Mesodermal cell (in vitro differentiated cells): ENCODE measurements around the gene ZC3H12D.
A peak's percentile ranks its signal among the peaks of the same experiment; 100 is the strongest.
"Not testable (repeated sequence)": the region's sequence is repeated elsewhere in the genome, so short reads cannot be mapped to it uniquely, and the experiment has no call there.

ENCODE experiments used
- H3K27ac ChIP-seq: 2 replicates; pipeline ENCODE4 v1.7.0; 2013; ENCODE audit warnings: mild to moderate bottlenecking, low read depth, low read length, moderate library complexity; ENCODE audit not compliant: severe bottlenecking
- H3K36me3 ChIP-seq: 2 replicates; pipeline ENCODE4 v1.7.1; 2013; ENCODE audit warnings: mild to moderate bottlenecking, low read length, moderate library complexity; ENCODE audit not compliant: control insufficient read depth, insufficient read depth
- H3K4me1 ChIP-seq: one replicate; pipeline ENCODE4 v1.7.1; 2013; ENCODE audit warnings: mild to moderate bottlenecking, low read length; ENCODE audit not compliant: insufficient read depth, control insufficient read depth, poor library complexity, severe bottlenecking
- H3K4me3 ChIP-seq: 2 replicates; pipeline ENCODE4 v1.7.0; 2013; ENCODE audit warnings: low read length, control low read depth, mild to moderate bottlenecking; ENCODE audit not compliant: insufficient read depth, poor library complexity, severe bottlenecking; ENCODE audit errors: extremely low read depth
- H3K9me3 ChIP-seq: 2 replicates; pipeline ENCODE4 v1.7.1; 2013; ENCODE audit warnings: mild to moderate bottlenecking, low read length, moderate library complexity; ENCODE audit not compliant: control insufficient read depth
- WGBS, 2 experiments: methylation state at CpG; one replicate each; pipeline ENCODE4 v1.1.5; 2013; ENCODE audit warnings: missing lambda C conversion rate in 2 of 2; ENCODE audit not compliant: insufficient coverage in 2 of 2; 5-methylcytosine and 5-hydroxymethylcytosine counted together

The ZC3H12D gene

DNA sequence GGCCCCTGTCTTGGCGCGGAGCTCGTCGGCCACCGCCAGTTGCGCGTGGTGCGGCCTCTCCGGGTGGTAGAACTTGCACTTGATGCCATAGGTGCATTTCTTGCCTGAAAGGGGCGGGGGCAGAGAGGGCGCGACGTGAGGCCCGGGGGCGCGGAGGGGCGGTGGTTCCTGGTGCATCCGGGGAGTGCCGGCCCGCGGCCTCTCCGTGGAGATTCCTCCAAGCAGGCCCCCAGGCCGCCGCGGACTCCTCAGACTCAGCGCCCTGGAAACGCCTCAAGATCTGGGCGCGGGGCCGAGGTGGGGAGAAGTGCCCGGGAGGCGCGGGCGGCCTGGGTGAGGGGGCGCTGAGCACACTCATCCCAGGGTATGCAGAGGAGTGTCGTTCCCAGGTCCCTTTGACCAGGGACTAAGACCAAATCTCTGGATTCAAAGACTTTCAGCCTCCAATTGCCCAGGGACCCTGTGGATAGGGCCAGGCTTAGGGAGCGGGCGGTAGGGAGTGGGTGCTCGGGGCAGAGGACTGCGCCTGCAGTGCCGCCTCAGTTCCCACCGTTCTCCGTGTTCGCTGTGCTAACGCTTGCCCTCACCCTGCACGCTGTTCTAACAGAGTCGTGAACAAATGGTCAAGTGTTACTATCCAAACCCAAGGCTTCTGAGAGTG is 33.3 kb downstream of the ZC3H12D start:
- Histone ChIP-seq H3K4me3 (peak overlapping the region; percentile 31), H3K36me3 (no peaks in the 10 kb centered on the region), H3K9me3 (no peaks in the 10 kb centered on the region), H3K27ac (no peak overlapping the region), H3K4me1 (no peaks in the 10 kb centered on the region)
- 34 to 41% methylated on average over 39 to 40 of the region's 47 CpGs for WGBS, 2 experiments

DNA sequence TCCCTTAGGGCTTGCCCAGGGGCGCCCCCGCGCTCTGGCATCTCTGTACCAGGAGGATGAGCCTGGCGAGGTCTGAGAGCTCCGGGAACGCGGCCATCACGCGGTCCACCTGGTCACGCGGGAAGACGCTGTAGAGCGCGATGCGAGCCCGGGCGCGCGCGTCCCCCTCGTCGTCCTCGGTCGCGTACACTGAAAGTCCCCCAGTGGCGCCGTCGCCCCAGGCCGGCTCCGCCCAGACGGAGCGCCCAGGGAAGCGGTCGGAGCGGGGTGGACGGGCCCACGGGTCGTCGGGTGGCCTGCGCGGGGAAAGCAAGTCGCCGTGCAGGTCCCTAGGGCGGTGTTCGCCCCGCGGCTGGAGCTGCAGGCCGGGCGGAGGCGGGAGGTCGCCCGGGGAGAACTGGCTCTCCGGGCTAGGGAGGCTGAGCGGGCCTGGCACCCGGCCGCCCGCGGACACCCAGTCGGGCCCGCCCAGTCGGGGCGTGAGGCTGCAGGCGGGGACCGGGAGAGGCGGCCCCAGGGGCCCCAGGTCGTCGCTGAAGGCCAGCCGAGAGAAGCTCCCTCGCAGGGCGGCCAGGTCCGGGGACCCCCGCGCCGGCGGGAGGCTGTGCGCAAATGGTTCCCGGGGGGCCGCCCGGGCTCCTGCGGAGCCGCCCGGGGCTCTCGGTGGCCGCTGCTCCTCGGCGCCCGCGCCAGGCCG is 34.0 kb downstream of the ZC3H12D start:
- Histone ChIP-seq H3K27ac (no peak overlapping the region), H3K4me3 (peak overlapping the region; percentile 31)
- 14 to 17% methylated on average over 71 to 79 of the region's 89 CpGs for WGBS, 2 experiments

DNA sequence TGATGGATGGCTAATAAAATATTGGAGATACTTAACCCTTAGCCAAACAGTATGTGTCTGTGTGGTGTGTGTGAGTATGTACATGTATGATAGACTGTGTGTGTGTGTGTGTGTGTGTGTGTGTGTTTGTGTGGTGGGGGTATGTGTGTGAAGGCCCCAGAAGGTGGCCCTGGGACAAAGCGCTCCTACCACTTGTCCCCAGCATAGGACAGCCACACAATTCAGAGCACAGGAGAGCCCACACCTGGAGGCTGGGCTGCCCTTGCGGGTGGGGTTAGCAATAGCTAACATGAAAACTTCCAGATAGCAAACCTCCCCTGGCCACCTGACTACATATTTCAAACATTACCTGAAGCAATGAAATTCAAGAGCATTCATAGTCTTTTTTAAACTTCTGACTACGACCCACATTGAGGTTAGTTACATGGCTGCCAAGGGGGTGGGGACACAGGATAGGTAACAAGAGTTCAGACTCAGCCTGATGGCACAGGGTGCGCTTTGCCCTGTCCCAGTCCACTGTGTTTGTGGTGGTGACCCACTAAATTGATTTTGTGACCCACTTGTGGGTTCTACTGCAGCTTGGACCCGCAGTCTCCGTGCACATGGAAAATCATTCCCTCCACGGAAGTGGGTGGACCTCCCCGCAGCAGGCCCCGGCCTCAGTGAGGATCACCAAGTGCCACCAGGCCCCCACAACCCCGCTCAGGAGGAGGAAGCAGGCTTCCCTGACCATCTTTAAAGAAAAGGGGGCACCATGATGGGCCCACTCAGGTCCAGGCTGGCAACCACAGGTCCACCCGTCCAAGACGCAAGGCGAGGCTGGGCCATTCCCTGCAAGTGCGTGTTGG is 34.8 kb downstream of the ZC3H12D start:
- Histone ChIP-seq H3K4me1 (no peaks in the 10 kb centered on the region), H3K36me3 (no peaks in the 10 kb centered on the region), H3K4me3 (peak overlapping the region; percentile 31), H3K9me3 (no peaks in the 10 kb centered on the region), H3K27ac (no peak overlapping the region)
- 90 to 99% methylated on average over 8 to 14 of the region's 14 CpGs for WGBS, 2 experiments

More for the DNA sequence above, 34.0 kb downstream of the ZC3H12D start:
- H3K4me1 ChIP-seq: no peaks in the 10 kb centered on the region
- H3K36me3 ChIP-seq: no peaks in the 10 kb centered on the region
- H3K9me3 ChIP-seq: no peaks in the 10 kb centered on the region

DNA sequence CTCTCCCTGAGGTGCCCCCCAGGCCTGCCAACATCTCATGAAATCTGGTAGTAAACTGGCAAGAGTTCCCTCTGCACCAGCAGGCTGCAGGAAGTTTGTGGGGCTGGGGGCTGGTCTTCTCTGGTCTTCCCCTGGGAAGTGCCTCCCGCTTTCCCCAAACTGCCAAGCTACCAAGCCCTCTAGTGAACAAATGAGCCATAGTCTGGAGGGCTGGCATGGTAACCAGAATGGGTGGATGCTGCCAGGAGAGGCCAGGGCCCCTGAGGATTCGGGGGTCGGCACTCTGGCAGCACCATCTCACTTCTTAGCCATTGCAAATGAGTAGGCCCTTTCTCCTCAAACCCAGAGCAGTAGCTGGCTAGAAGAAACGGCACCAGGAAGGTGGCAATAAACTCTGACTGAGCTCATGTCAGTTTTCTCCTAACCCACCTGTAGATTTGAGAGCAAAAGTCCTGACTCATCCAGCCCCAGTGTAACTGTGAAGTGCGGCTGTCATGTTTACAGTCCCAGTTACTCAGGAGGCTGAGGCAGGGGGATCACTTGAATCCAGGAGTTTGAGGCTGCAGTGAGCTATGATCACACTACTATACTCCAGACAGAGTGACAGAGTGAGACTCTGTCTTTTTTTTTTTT is 35.9 kb downstream of the ZC3H12D start:
- WGBS, 2 experiments: 83 to 92% methylated on average over 4 of the region's 5 CpGs
- Histone ChIP-seq H3K9me3 (no peaks in the 10 kb centered on the region), H3K4me3 (no peak overlapping the region), H3K27ac (no peak overlapping the region), H3K4me1 (no peaks in the 10 kb centered on the region), H3K36me3 (no peaks in the 10 kb centered on the region)

- 86 to 94% methylated on average over 5 of the region's 5 CpGs for WGBS, 2 experiments
- H3K4me3 ChIP-seq: no peak overlapping the region
- peaks cover 4% of the 10 kb centered on the region for H3K4me1 ChIP-seq
- H3K27ac ChIP-seq: no peak overlapping the region
- H3K36me3 ChIP-seq: no peaks in the 10 kb centered on the region
- H3K9me3 ChIP-seq: no peaks in the 10 kb centered on the region
Measured at GRCh38 chr6:149446791-149447376, 37.9 kb downstream of the ZC3H12D start.

GRCh38 chr6:149445573-149445972 is 39.2 kb downstream of the ZC3H12D start:
- Histone ChIP-seq H3K36me3 (no peaks in the 10 kb centered on the region), H3K4me1 (peaks cover 11% of the 10 kb centered on the region), H3K27ac (no peak overlapping the region), H3K9me3 (no peaks in the 10 kb centered on the region), H3K4me3 (no peak overlapping the region)
- WGBS, 2 experiments: 96 to 97% methylated on average over 6 to 7 of the region's 7 CpGs

- H3K36me3 ChIP-seq: no peaks in the 10 kb centered on the region
- WGBS, 2 experiments: 95% methylated on average over 4 to 5 of the region's 6 CpGs
- H3K27ac ChIP-seq: no peak overlapping the region
- H3K4me3 ChIP-seq: no peak overlapping the region
- H3K4me1 ChIP-seq: peaks cover 11% of the 10 kb centered on the region
- no peaks in the 10 kb centered on the region for H3K9me3 ChIP-seq
Measured at GRCh38 chr6:149445095-149445466, 39.7 kb downstream of the ZC3H12D start.

GRCh38 chr6:149444360-149445094 is 40.3 kb downstream of the ZC3H12D start:
- WGBS, 2 experiments: 100% methylated on average over 1 to 2 of the region's 3 CpGs
- H3K4me1 ChIP-seq: peaks cover 14% of the 10 kb centered on the region
- H3K27ac ChIP-seq, H3K36me3 ChIP-seq, H3K4me3 ChIP-seq, H3K9me3 ChIP-seq: not testable (repeated sequence)

DNA sequence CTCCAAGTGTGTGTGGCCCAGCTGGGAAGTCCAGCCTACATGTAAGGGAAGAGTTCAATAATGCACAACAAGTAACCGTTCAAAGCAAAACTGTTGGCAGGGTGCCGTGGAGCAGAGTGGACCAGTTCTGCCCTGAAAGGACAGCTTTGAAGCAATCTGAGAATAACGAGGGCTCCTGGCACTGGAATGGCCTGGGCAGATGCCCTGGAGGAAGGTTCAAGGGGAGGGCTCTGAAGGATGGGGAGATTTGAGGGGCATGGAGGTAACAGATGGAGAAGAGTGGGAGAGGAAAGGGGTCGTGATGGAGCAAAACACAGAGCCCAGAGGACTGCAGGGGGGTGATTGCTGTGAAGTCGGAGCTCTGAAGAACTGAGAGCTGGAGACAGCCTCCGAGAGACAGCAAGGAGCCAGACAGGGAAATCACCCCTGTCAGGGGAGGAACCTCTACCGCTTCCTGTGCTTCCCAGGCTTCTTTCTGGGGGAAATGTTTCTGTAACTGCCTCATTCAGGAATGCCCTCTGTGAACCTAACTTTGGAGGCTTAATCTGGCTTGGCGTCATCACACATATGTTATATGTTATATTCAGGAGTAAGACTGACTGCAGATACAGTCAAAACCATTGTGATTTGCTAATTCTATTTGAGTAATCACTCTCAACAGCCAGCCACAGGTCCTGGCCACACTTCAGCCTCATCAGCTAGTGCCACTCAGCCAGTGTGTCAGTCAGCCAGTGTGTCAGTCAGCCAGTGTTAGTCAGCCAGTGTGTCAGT is 41.2 kb downstream of the ZC3H12D start:
- H3K27ac ChIP-seq: peak overlapping the region; percentile 16
- H3K4me1 ChIP-seq: peaks cover 14% of the 10 kb centered on the region
- H3K36me3 ChIP-seq: no peaks in the 10 kb centered on the region
- H3K4me3 ChIP-seq: no peak overlapping the region
- H3K9me3 ChIP-seq: no peaks in the 10 kb centered on the region
- 84 to 92% methylated on average over 6 to 7 of the region's 8 CpGs for WGBS, 2 experiments
